Measurements from ENCODE around the gene CACNB2.

GRCh38 chr10:18240185-18240882 lies 100.1 kb downstream of the CACNB2 start:
- TF ChIP-seq EZH2phosphoT487 (IDR thresholded peaks at IDR 0.05; ENCODE audit: low read depth, severe bottlenecking, unreplicated experiment), result no peak
- TF ChIP-seq, protein P1, sequence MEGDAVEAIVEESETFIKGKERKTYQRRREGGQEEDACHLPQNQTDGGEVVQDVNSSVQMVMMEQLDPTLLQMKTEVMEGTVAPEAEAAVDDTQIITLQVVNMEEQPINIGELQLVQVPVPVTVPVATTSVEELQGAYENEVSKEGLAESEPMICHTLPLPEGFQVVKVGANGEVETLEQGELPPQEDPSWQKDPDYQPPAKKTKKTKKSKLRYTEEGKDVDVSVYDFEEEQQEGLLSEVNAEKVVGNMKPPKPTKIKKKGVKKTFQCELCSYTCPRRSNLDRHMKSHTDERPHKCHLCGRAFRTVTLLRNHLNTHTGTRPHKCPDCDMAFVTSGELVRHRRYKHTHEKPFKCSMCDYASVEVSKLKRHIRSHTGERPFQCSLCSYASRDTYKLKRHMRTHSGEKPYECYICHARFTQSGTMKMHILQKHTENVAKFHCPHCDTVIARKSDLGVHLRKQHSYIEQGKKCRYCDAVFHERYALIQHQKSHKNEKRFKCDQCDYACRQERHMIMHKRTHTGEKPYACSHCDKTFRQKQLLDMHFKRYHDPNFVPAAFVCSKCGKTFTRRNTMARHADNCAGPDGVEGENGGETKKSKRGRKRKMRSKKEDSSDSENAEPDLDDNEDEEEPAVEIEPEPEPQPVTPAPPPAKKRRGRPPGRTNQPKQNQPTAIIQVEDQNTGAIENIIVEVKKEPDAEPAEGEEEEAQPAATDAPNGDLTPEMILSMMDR (IDR thresholded peaks at IDR 0.05; ENCODE audit: poor library complexity), result no peak
- no peak for TF ChIP-seq EZH2 (IDR thresholded peaks at IDR 0.05; ENCODE audit: borderline replicate concordance)

Data from hepatocyte (in vitro differentiated cells).